ENCODE measurements around the gene HTRA3.

- no peak for TF ChIP-seq POLR2AphosphoS5 (IDR thresholded peaks at IDR 0.05; ENCODE audit: borderline replicate concordance, low read depth, low read length)
- TF ChIP-seq EZH2 (IDR thresholded peaks at IDR 0.05): no peak
Observed at GRCh38 chr4:8267077-8267476, 2.5 kb upstream of the HTRA3 start.
